ENCODE measurements around the gene PDGFA.

The PDGFA gene

GRCh38 chr7:519484-520390 is at the start of gene PDGFA:
Gene PDGFA, minus strand, starts transcription at chr7:519846. Its CDS starts 845 bp downstream, at chr7:519001.
- DNase-seq = peak in 50 of 58 donors; percentile 14 to 80 (median 62)

- no peak for DNase-seq
These were observed 48.6 kb upstream of the PDGFA start for GRCh38 chr7:568031-568951.

GRCh38 chr7:567305-567883 is 47.7 kb upstream of the PDGFA start:
- no peak for DNase-seq

- no peak for DNase-seq
These were observed 46.5 kb upstream of the PDGFA start for GRCh38 chr7:566100-566499.

GRCh38 chr7:564176-564865 is 44.7 kb upstream of the PDGFA start:
- peak in 1 of 58 donors; percentile 2 for DNase-seq

- DNase-seq = no peak
These were observed 44.1 kb upstream of the PDGFA start for GRCh38 chr7:563629-564170.

- DNase-seq = no peak
These were observed 43.4 kb upstream of the PDGFA start for GRCh38 chr7:562789-563628.

- DNase-seq = no peak
These were observed 42.7 kb upstream of the PDGFA start for GRCh38 chr7:562374-562675.

- DNase-seq = no peak
These were observed 42.2 kb upstream of the PDGFA start for GRCh38 chr7:561631-562373.

GRCh38 chr7:560966-561630 is 41.5 kb upstream of the PDGFA start:
- no peak for DNase-seq

GRCh38 chr7:559396-559705 is 39.7 kb upstream of the PDGFA start:
- DNase-seq = no peak

- no peak for DNase-seq
These were observed 37.9 kb upstream of the PDGFA start for GRCh38 chr7:557558-557881.

GRCh38 chr7:556837-557557 is 37.4 kb upstream of the PDGFA start:
- DNase-seq = no peak

GRCh38 chr7:556291-556826 is 36.7 kb upstream of the PDGFA start:
- no peak for DNase-seq

- DNase-seq = no peak
These were observed 36.0 kb upstream of the PDGFA start for GRCh38 chr7:555551-556160.

GRCh38 chr7:553636-554111 is 34.0 kb upstream of the PDGFA start:
- no peak for DNase-seq

- DNase-seq = no peak
These were observed 33.4 kb upstream of the PDGFA start for GRCh38 chr7:552868-553635.
